Common myeloid progenitor, CD34-positive (primary cell): ENCODE measurements around the gene SNAPC5. TPM values are rescaled to one million over a fixed set of nuclear protein-coding genes. Genes with fewer than 3 reads are reported as not detected.

Experiments used
- CTCF ChIA-PET: fragments of 350-600 bp; sonication (Branson Sonifier 250); formaldehyde crosslinking; loops from one replicate; lab custom pipeline; 2021; ENCODE audit warnings: antibody characterized with exemption; lab: Charles Lee
- POLR2A ChIA-PET: fragments of 350-600 bp; sonication (Branson Sonifier 250); formaldehyde crosslinking; loops from one replicate; lab custom pipeline; 2021; ENCODE audit warnings: antibody characterized with exemption; lab: Charles Lee
- DNase-seq, 3 donors: peaks; one replicate each; pipeline versions ENCODE4 v3.0.0 to v3.0.0-alpha.2; 2013
- H3K27ac ChIP-seq, 2 experiments: 1 replicate in 1 of 2; 2 replicates in 1 of 2; pipeline ENCODE4 v1.7.0; 2013; ENCODE audit warnings: inconsistent platforms in 2 of 2, low read length in 2 of 2, mild to moderate bottlenecking in 2 of 2, low read depth in 1 of 2, moderate library complexity in 1 of 2; ENCODE audit not compliant: severe bottlenecking in 2 of 2, insufficient read depth in 1 of 2, poor library complexity in 1 of 2
- H3K27me3 ChIP-seq, 5 experiments: replicated peaks in 2 of 5; 1 replicate in 3 of 5; 2 replicates in 2 of 5; pipeline versions ENCODE4 v1.6.1 to v1.7.0; 2013; ENCODE audit warnings: low read length in 4 of 5, mild to moderate bottlenecking in 2 of 5, moderate library complexity in 2 of 5, inconsistent platforms in 1 of 5; ENCODE audit not compliant: insufficient read depth in 5 of 5, control insufficient read depth in 4 of 5
- H3K36me3 ChIP-seq, 4 experiments: 1 replicate in 2 of 4; 2 replicates in 2 of 4; pipeline versions ENCODE4 v1.6.1 to v1.7.0; 2013; ENCODE audit warnings: low read length in 3 of 4, control low read depth in 1 of 4, mild to moderate bottlenecking in 1 of 4; ENCODE audit not compliant: control insufficient read depth in 4 of 4, insufficient read depth in 4 of 4
- H3K4me1 ChIP-seq, 4 experiments: 1 replicate in 3 of 4; 2 replicates in 1 of 4; pipeline versions ENCODE4 v1.6.1 to v1.7.1; 2013; ENCODE audit warnings: low read length in 3 of 4, mild to moderate bottlenecking in 3 of 4, control low read depth in 1 of 4, inconsistent platforms in 1 of 4, moderate library complexity in 1 of 4; ENCODE audit not compliant: control insufficient read depth in 4 of 4, insufficient read depth in 4 of 4; ENCODE audit errors: control extremely low read depth in 1 of 4
- H3K4me3 ChIP-seq, 7 experiments: 1 replicate in 4 of 7; 2 replicates in 3 of 7; pipeline versions ENCODE4 v1.5.1 to v1.7.0; 2013; ENCODE audit warnings: mild to moderate bottlenecking in 7 of 7, low read length in 6 of 7, moderate library complexity in 6 of 7, inconsistent platforms in 2 of 7, low read depth in 2 of 7, control low read depth in 1 of 7; ENCODE audit not compliant: insufficient read depth in 4 of 7, control insufficient read depth in 1 of 7; ENCODE audit errors: extremely low read depth in 1 of 7
- H3K9me3 ChIP-seq, 5 experiments: 1 replicate in 4 of 5; 2 replicates in 1 of 5; pipeline versions ENCODE4 v1.6.1 to v1.7.1; 2013; ENCODE audit warnings: low read length in 4 of 5, mild to moderate bottlenecking in 2 of 5, inconsistent platforms in 1 of 5, low read depth in 1 of 5, moderate library complexity in 1 of 5; ENCODE audit not compliant: control insufficient read depth in 4 of 5, insufficient read depth in 2 of 5; ENCODE audit errors: control extremely low read depth in 1 of 5
- WGBS: methylation state at CpG from one replicate; pipeline ENCODE4 v1.1.5; 2013; ENCODE audit not compliant: insufficient coverage; 5-methylcytosine and 5-hydroxymethylcytosine counted together
- polyA plus RNA-seq: library from polyadenylated mRNA; unstranded; fragments of 120-200 nt; gene quantifications from one replicate; pipeline ENCODE4 v1.2.1, GENCODE V29; 2013

SNAPC5 gene, protein sequence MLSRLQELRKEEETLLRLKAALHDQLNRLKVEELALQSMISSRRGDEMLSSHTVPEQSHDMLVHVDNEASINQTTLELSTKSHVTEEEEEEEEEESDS
- 22.4 TPM for polyA plus RNA-seq

DNA sequence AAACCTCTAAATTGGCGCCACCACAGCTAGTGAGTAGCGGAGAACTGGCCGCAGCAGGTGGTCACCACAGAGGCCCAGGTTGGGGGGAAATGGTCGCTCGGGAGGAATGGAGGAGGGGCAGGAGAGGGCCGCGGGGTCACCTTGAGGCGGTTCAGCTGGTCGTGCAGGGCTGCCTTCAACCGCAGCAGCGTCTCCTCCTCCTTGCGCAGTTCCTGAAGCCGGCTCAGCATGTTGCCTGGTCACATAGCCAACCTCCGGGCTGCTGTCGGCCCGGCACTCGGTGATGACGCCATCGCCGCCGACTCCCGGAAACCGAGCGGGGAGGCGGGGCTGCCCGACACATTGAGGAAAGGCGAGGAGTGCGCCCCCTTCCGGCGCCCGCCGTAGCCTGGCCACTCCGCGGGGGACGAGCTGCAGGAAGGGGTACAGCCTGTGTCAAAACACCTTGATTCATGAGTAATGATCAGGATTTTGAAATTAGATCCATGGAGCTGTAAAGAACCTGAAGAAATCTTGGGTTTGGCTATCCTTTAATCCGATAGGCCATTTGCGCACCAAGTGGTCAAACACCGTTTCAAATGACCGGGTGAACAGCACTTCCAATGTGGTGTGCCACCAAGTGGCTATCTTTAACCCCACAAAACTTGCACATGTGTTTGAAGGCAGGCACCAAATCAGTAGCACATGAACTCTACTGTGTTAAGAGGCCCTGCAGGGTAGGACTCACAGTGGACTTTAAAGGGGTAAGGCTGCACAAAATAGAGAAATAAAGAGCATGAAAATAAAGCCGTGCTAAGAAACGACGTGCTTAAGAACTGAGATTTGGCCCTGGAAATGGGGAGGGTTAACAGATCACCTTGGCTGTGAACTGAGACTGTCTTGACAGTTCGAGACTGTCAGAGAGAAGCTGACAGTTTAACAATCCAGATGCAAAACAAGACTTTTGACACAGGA, at the start of gene SNAPC5:
TSS of gene SNAPC5 (minus strand) at position 261 of the 954 bp plus-strand sequence. CDS start at position 230, 31 bp downstream.
- CTCF ChIA-PET = interaction anchor here (0.7 to 3.9 kb wide), 26 partner anchors 9 to 873 kb away, joined by 3 to 42 read pairs (median 4); partner anchors contain the start of gene MAP2K1
- H3K27me3 ChIP-seq = no peaks in the 10 kb centered on the region
- H3K4me3 ChIP-seq = peak within 1 kb of the TSS; percentile 74 to 99 (median 87)
- H3K9me3 ChIP-seq = no peaks in the 10 kb centered on the region
- 17% methylated on average over 32 of the region's 43 CpGs for WGBS
- peak within 1 kb of the TSS; percentile 87 to 91 for H3K27ac ChIP-seq
- POLR2A ChIA-PET = interaction anchor here (0.7 to 2.2 kb wide), 3 partner anchors 111 to 185 kb away, joined by 3 to 7 read pairs (median 4); partner anchors contain the start of gene MAP2K1
- H3K4me1 ChIP-seq = peaks cover 2 to 30% (median 19%) of the 10 kb centered on the region in 4 experiments
- DNase-seq = peak; percentile 97 to 98 (median 98)
- H3K36me3 ChIP-seq = peaks cover 13 to 76% (median 56%) of the 10 kb centered on the region in 4 experiments

GRCh38 chr15:66545255-66545654, 47.7 kb upstream of the SNAPC5 start:
- DNase-seq = no peak
- H3K4me1 ChIP-seq = no peaks in the 10 kb centered on the region
- no peak overlapping the region for H3K4me3 ChIP-seq
- H3K36me3 ChIP-seq = peaks cover 4 to 12% (median 9%) of the 10 kb centered on the region in 4 experiments
- POLR2A ChIA-PET = no interaction called here
- no peaks in the 10 kb centered on the region for H3K27me3 ChIP-seq
- H3K27ac ChIP-seq = no peak overlapping the region
- no CpG with 5 or more reads among the region's 1 CpG for WGBS
- H3K9me3 ChIP-seq = no peaks in the 10 kb centered on the region
- CTCF ChIA-PET = no interaction called here

DNA sequence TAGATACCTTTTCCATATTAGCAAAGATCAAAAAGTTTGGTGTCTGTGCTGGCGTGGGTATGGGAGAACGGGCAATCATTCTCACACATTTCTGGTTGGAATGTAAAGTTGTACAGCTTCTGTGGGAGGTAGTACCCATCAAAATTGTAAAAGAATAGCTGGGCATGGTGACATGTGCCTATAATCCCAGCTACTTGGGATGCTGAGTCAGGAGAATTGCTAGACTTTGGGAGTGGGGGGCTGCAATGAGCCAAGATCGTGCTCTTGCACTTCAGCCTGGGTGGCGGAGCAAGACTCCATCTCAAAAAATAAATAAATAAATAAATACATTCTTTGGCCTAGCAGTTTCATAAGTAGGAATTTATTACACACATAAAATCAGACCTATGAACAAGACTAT, 45.3 kb upstream of the SNAPC5 start:
- peaks cover 6 to 22% (median 11%) of the 10 kb centered on the region in 4 experiments for H3K36me3 ChIP-seq
- no peaks in the 10 kb centered on the region for H3K4me1 ChIP-seq
- no peaks in the 10 kb centered on the region for H3K9me3 ChIP-seq
- no peaks in the 10 kb centered on the region for H3K27me3 ChIP-seq
- POLR2A ChIA-PET = no interaction called here
- no peak overlapping the region for H3K4me3 ChIP-seq
- CTCF ChIA-PET = no interaction called here
- H3K27ac ChIP-seq = no peak overlapping the region
- DNase-seq = no peak
- 100% methylated on average over 2 of the region's 4 CpGs for WGBS

- H3K36me3 ChIP-seq = peaks cover 7 to 23% (median 16%) of the 10 kb centered on the region in 4 experiments
- no peak for DNase-seq
- CTCF ChIA-PET = no interaction called here
These were observed 37.5 kb upstream of the SNAPC5 start for GRCh38 chr15:66535056-66535455.

DNA sequence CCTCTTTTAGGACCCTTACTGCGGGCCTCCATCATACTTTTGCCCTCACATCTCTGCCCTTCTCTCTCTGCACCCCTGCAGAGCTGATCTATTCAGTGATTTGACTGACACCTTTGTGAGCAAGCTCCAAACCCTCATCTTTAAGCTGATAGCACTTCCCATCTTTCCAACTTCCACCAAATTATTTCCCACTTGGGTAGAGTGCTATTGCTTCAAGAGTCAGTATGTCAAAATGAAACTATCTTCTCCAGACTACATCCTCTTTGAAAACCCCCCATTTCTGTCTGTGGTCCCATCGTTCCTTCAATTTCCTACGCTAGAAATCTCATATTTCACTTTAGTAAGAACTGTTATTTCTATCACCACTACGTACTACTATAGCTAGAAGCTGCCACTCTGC, 27.3 kb upstream of the SNAPC5 start:
- Histone ChIP-seq H3K4me1 (no peaks in the 10 kb centered on the region), H3K36me3 (peaks cover 16 to 47% (median 32%) of the 10 kb centered on the region in 4 experiments), H3K4me3 (no peak overlapping the region), H3K27me3 (no peaks in the 10 kb centered on the region), H3K27ac (no peak overlapping the region), H3K9me3 (no peaks in the 10 kb centered on the region)
- 100% methylated on average over 2 of the region's 4 CpGs for WGBS
- POLR2A ChIA-PET = no interaction called here
- CTCF ChIA-PET = interaction anchor here (1.0 kb wide), 1 partner anchor 12 kb away, joined by 4 read pairs; no protein-coding TSS in a partner anchor
- no peak for DNase-seq

More at GRCh38 chr15:66535056-66535455, 37.5 kb upstream of the SNAPC5 start:
- POLR2A ChIA-PET = no interaction called here
- H3K27me3 ChIP-seq = no peaks in the 10 kb centered on the region
- H3K9me3 ChIP-seq = no peaks in the 10 kb centered on the region
- 99% methylated on average over 9 of the region's 9 CpGs for WGBS
- no peak overlapping the region for H3K4me3 ChIP-seq
- no peaks in the 10 kb centered on the region for H3K4me1 ChIP-seq
- no peak overlapping the region for H3K27ac ChIP-seq

GRCh38 chr15:66523926-66524325, 26.4 kb upstream of the SNAPC5 start:
- POLR2A ChIA-PET = no interaction called here
- DNase-seq = no peak
- peaks cover 11 to 40% (median 28%) of the 10 kb centered on the region in 4 experiments for H3K36me3 ChIP-seq

More at GRCh38 chr15:66523926-66524325, 26.4 kb upstream of the SNAPC5 start:
- CTCF ChIA-PET = no interaction called here
- Histone ChIP-seq H3K9me3 (no peaks in the 10 kb centered on the region), H3K4me1 (no peaks in the 10 kb centered on the region), H3K27me3 (no peaks in the 10 kb centered on the region), H3K27ac (no peak overlapping the region), H3K4me3 (no peak overlapping the region)
- WGBS = no CpG with 5 or more reads among the region's 3 CpGs
